HEK293 (cell line): Measurements from ENCODE around the gene SNRPD3.

Source experiments
- HOXA7 ChIP-seq: sonication (generic); formaldehyde crosslinking; IDR thresholded peaks from 2 replicates; pipeline ENCODE4 v1.8.1; 2022; ENCODE audit warnings: missing genetic modification reagents, borderline replicate concordance
- HOXD13 ChIP-seq: sonication (generic); formaldehyde crosslinking; IDR thresholded peaks from 2 replicates; pipeline ENCODE4 v1.8.0; 2022; ENCODE audit warnings: missing genetic modification reagents, borderline replicate concordance
- KLF7 ChIP-seq: fragments of 450-650 bp; formaldehyde crosslinking; IDR thresholded peaks from 2 replicates; pipeline ENCODE4 v1.5.1; 2016; ENCODE audit warnings: missing biosample characterization, missing genetic modification characterization, borderline replicate concordance
- KLF9 ChIP-seq: fragments of 450-650 bp; formaldehyde crosslinking; IDR thresholded peaks from 2 replicates; pipeline ENCODE4 v1.5.1; 2016; ENCODE audit warnings: missing biosample characterization, missing genetic modification characterization, low read depth
- OSR2 ChIP-seq: fragments of 450-650 bp; formaldehyde crosslinking; IDR thresholded peaks from 2 replicates; pipeline ENCODE4 v1.5.1; 2016; ENCODE audit warnings: missing biosample characterization, missing genetic modification characterization
- PRDM1 ChIP-seq: fragments of 450-650 bp; formaldehyde crosslinking; IDR thresholded peaks from 2 replicates; pipeline ENCODE4; 2016; ENCODE audit warnings: missing biosample characterization, missing genetic modification characterization
- ZBTB17 ChIP-seq: fragments of 450-650 bp; formaldehyde crosslinking; IDR thresholded peaks from 2 replicates; pipeline ENCODE4 v1.5.1; 2016; ENCODE audit warnings: missing biosample characterization, missing genetic modification characterization
- ZBTB20 ChIP-seq: fragments of 450-650 bp; formaldehyde crosslinking; IDR thresholded peaks from 2 replicates; pipeline ENCODE4 v1.5.1; 2016; ENCODE audit warnings: missing biosample characterization, missing genetic modification characterization
- ZBTB6 ChIP-seq: fragments of 450-650 bp; formaldehyde crosslinking; IDR thresholded peaks from 2 replicates; pipeline ENCODE4 v1.5.1; 2017; ENCODE audit warnings: missing biosample characterization, missing genetic modification characterization
- ZFHX2 ChIP-seq: fragments of 450-650 bp; formaldehyde crosslinking; conservative IDR thresholded peaks from 2 replicates; pipeline ENCODE4 v1.5.1; 2016; ENCODE audit warnings: missing biosample characterization, missing genetic modification characterization
- ZFP37 ChIP-seq: fragments of 450-650 bp; formaldehyde crosslinking; IDR thresholded peaks from 2 replicates; pipeline ENCODE4 v1.5.1; 2016; ENCODE audit warnings: missing biosample characterization, missing genetic modification characterization
- ZNF112 ChIP-seq: fragments of 450-650 bp; formaldehyde crosslinking; IDR thresholded peaks from 2 replicates; pipeline ENCODE4 v1.5.0; 2017; ENCODE audit warnings: missing biosample characterization, missing genetic modification characterization
- ZNF223 ChIP-seq: fragments of 450-650 bp; formaldehyde crosslinking; IDR thresholded peaks from 2 replicates; pipeline ENCODE4 v1.5.1; 2016; ENCODE audit warnings: missing biosample characterization, missing genetic modification characterization
- ZNF23 ChIP-seq: fragments of 450-650 bp; formaldehyde crosslinking; IDR thresholded peaks from 2 replicates; pipeline ENCODE4 v1.5.1; 2016; ENCODE audit warnings: missing biosample characterization, missing genetic modification characterization, borderline replicate concordance
- ZNF274 ChIP-seq, 2 experiments: fragments of 200-500 bp in 1 of 2; fragments of 450-650 bp in 1 of 2; sonication (Bioruptor generic) in 1 of 2; formaldehyde crosslinking in 1 of 2; IDR thresholded peaks; 2 replicates each; pipeline versions ENCODE4 v1.5.1 to v1.6.1; 2014 to 2016; ENCODE audit warnings: borderline replicate concordance in 1 of 2, inconsistent platforms in 1 of 2, low read length in 1 of 2, missing biosample characterization in 1 of 2, missing genetic modification characterization in 1 of 2
- ZNF354C ChIP-seq: fragments of 450-650 bp; formaldehyde crosslinking; IDR thresholded peaks from 2 replicates; pipeline ENCODE4 v1.5.1; 2016; ENCODE audit warnings: missing biosample characterization, missing genetic modification characterization, low read depth, borderline replicate concordance
- ZNF362 ChIP-seq: fragments of 450-650 bp; formaldehyde crosslinking; IDR thresholded peaks from 2 replicates; pipeline ENCODE4 v1.5.1; 2016; ENCODE audit warnings: missing biosample characterization, missing genetic modification characterization
- ZNF366 ChIP-seq: fragments of 450-650 bp; formaldehyde crosslinking; conservative IDR thresholded peaks from 2 replicates; pipeline ENCODE4 v1.5.1; 2016; ENCODE audit warnings: missing biosample characterization, missing genetic modification characterization
- ZNF398 ChIP-seq: fragments of 450-650 bp; formaldehyde crosslinking; IDR thresholded peaks from 2 replicates; pipeline ENCODE4 v1.5.1; 2017; ENCODE audit warnings: missing biosample characterization, missing genetic modification characterization
- ZNF426 ChIP-seq: fragments of 450-650 bp; formaldehyde crosslinking; IDR thresholded peaks from 2 replicates; pipeline ENCODE4 v1.5.1; 2017; ENCODE audit warnings: missing biosample characterization, missing genetic modification characterization, mild to moderate bottlenecking, inconsistent platforms, moderate library complexity
- ZNF501 ChIP-seq: fragments of 450-650 bp; formaldehyde crosslinking; IDR thresholded peaks from 2 replicates; pipeline ENCODE4 v1.5.1; 2016; ENCODE audit warnings: missing biosample characterization, missing genetic modification characterization
- ZNF558 ChIP-seq: fragments of 450-650 bp; formaldehyde crosslinking; IDR thresholded peaks from 2 replicates; pipeline ENCODE4 v1.5.1; 2016; ENCODE audit warnings: missing biosample characterization, missing genetic modification characterization
- ZNF585B ChIP-seq: fragments of 450-650 bp; formaldehyde crosslinking; IDR thresholded peaks from 2 replicates; pipeline ENCODE4 v1.5.1; 2016; ENCODE audit warnings: missing biosample characterization, missing genetic modification characterization
- ZNF610 ChIP-seq: fragments of 450-650 bp; formaldehyde crosslinking; IDR thresholded peaks from 2 replicates; pipeline ENCODE4 v1.5.1; 2016; ENCODE audit warnings: missing biosample characterization, missing genetic modification characterization, borderline replicate concordance
- ZNF623 ChIP-seq: fragments of 450-650 bp; formaldehyde crosslinking; IDR thresholded peaks from 2 replicates; pipeline ENCODE4 v1.5.1; 2016; ENCODE audit warnings: missing biosample characterization, missing genetic modification characterization
- ZNF645 ChIP-seq: fragments of 450-650 bp; formaldehyde crosslinking; IDR thresholded peaks from 2 replicates; pipeline ENCODE4; 2016; ENCODE audit warnings: missing biosample characterization, missing genetic modification characterization
- ZNF792 ChIP-seq: fragments of 450-650 bp; formaldehyde crosslinking; IDR thresholded peaks from 2 replicates; pipeline ENCODE4 v1.5.1; 2016; ENCODE audit warnings: missing biosample characterization, missing genetic modification characterization
- TF ChIP-seq, protein P1 (sequence below): fragments of 450-650 bp; formaldehyde crosslinking; IDR thresholded peaks from 2 replicates; pipeline ENCODE4 v1.5.1; 2017; ENCODE audit warnings: missing biosample characterization, mild to moderate bottlenecking, missing genetic modification characterization, moderate library complexity
- TF ChIP-seq, protein P2 (sequence below): fragments of 450-650 bp; formaldehyde crosslinking; IDR thresholded peaks from 2 replicates; pipeline ENCODE4 v1.5.1; 2016; ENCODE audit warnings: missing biosample characterization, missing genetic modification characterization

The SNRPD3 gene

DNA sequence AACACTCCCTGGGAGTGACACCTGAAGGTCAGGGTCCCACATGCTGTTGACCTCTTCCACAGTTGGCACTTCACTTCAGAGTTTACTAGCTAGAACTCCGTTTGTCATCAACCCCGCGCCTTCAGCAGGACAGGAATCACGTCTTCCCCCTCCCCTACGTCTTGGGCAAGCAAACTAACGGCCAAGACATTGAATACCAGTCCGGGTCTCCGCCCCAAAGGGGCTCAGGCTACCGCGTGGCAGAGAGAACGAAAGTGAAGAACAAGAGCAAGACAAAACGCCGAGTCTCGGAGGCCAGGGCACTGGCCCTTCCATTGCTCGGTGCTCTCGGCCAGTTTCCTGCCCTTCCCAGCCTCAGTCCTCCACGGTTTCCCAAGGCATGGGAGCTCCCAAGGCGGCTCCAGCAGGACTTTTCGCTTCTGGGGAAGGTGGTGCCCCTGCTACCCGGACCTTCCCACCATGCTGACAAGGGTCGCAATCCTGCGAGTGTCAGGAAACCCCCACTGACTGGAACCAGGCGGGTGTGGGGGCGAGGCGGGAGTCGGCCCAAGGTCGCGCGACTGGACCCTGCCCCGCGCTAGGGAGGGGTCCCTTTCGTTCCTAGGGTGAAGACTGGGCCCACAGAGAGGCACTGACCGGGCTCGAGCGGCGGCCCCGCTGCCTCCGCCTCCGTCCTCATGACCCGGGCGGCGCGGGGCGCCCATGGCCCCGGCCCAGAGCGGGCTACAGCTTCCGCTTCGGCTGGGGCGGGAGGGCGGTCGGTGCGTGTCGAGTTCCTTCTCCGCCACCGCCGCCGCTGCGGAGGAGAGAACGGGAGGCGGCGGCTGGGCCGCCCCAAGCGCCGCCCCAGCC is 1.3 kb upstream of the SNRPD3 start, which contains the start of gene GUCD1 (continued):
- TF ChIP-seq ZNF645 (tag by site-specific recombination) (no peak), ZNF223 (tag by site-specific recombination) (0 out of 2 replicates have a peak, but pooled peaks have one; percentile 28), ZNF426 (no peak), ZFHX2 (tag by site-specific recombination) (peak; percentile 42), OSR2 (no peak), ZNF362 (tag by site-specific recombination) (no peak), ZBTB17 (tag by site-specific recombination) (peak; percentile 81), ZNF501 (tag by site-specific recombination) (no peak), KLF9 (tag by site-specific recombination) (no peak), ZNF366 (tag by site-specific recombination) (no peak), ZNF610 (tag by site-specific recombination) (0 out of 2 replicates have a peak, but pooled peaks have one; percentile 28), PRDM1 (tag by site-specific recombination) (no peak), ZNF558 (tag by site-specific recombination) (no peak), ZNF112 (tag by site-specific recombination) (no peak), HOXD13 (CRISPR knock-in tag) (no peak), HOXA7 (no peak), ZNF274 (IDR thresholded peaks at IDR 0.05; ENCODE audit: low read length) (no peak), ZNF274 (tag by site-specific recombination; IDR thresholded peaks at IDR 0.05; ENCODE audit: borderline replicate concordance) (no peak), ZNF354C (no peak), ZNF792 (no peak), ZNF585B (tag by site-specific recombination) (no peak), ZBTB20 (tag by site-specific recombination) (peak; percentile 59), ZNF623 (no peak), ZNF398 (peak; percentile 69), ZNF23 (tag by site-specific recombination) (no peak), ZBTB6 (tag by site-specific recombination) (no peak), ZFP37 (no peak), KLF7 (tag by site-specific recombination) (0 out of 2 replicates have a peak, but pooled peaks have one; percentile 22)
- TF ChIP-seq, protein P1, sequence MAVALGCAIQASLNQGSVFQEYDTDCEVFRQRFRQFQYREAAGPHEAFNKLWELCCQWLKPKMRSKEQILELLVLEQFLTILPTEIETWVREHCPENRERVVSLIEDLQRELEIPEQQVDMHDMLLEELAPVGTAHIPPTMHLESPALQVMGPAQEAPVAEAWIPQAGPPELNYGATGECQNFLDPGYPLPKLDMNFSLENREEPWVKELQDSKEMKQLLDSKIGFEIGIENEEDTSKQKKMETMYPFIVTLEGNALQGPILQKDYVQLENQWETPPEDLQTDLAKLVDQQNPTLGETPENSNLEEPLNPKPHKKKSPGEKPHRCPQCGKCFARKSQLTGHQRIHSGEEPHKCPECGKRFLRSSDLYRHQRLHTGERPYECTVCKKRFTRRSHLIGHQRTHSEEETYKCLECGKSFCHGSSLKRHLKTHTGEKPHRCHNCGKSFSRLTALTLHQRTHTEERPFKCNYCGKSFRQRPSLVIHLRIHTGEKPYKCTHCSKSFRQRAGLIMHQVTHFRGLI (tag by site-specific recombination), result no peak
- TF ChIP-seq, protein P2, sequence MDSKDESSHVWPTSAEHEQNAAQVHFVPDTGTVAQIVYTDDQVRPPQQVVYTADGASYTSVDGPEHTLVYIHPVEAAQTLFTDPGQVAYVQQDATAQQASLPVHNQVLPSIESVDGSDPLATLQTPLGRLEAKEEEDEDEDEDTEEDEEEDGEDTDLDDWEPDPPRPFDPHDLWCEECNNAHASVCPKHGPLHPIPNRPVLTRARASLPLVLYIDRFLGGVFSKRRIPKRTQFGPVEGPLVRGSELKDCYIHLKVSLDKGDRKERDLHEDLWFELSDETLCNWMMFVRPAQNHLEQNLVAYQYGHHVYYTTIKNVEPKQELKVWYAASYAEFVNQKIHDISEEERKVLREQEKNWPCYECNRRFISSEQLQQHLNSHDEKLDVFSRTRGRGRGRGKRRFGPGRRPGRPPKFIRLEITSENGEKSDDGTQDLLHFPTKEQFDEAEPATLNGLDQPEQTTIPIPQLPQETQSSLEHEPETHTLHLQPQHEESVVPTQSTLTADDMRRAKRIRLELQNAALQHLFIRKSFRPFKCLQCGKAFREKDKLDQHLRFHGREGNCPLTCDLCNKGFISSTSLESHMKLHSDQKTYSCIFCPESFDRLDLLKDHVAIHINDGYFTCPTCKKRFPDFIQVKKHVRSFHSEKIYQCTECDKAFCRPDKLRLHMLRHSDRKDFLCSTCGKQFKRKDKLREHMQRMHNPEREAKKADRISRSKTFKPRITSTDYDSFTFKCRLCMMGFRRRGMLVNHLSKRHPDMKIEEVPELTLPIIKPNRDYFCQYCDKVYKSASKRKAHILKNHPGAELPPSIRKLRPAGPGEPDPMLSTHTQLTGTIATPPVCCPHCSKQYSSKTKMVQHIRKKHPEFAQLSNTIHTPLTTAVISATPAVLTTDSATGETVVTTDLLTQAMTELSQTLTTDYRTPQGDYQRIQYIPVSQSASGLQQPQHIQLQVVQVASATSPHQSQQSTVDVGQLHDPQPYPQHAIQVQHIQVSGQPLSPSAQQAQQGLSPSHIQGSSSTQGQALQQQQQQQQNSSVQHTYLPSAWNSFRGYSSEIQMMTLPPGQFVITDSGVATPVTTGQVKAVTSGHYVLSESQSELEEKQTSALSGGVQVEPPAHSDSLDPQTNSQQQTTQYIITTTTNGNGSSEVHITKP (tag by site-specific recombination), result no peak
